Suprapubic skin (tissue), 4 donors: Measurements from ENCODE around the gene MEMO1.
"Not testable (repeated sequence)": the region's sequence is repeated elsewhere in the genome, so short reads cannot be mapped to it uniquely, and the experiment has no call there.

Experiments used
- CTCF ChIP-seq, 2 donors: fragments of 200-600 bp in 1 of 2; fragments of 450-650 bp in 1 of 2; sonication (generic) in 1 of 2; IDR thresholded peaks; one replicate each; pipeline ENCODE4 v1.5.1; 2016 to 2019; ENCODE audit warnings: antibody characterized with exemption in 2 of 2, mild to moderate bottlenecking in 1 of 2, moderate library complexity in 1 of 2
- EP300 ChIP-seq: sonication (generic); formaldehyde crosslinking; IDR thresholded peaks from one replicate; pipeline ENCODE4 v1.6.1; 2017; ENCODE audit warnings: antibody characterized with exemption
- POLR2AphosphoS5 ChIP-seq, 3 donors: sonication (generic); formaldehyde crosslinking; IDR thresholded peaks; one replicate each; pipeline ENCODE4 v1.6.1; 2017; ENCODE audit warnings: antibody characterized with exemption in 3 of 3

- TF ChIP-seq CTCF (IDR thresholded peaks at IDR 0.05); POLR2AphosphoS5 (IDR thresholded peaks at IDR 0.05); EP300: not testable (repeated sequence)
These were observed 44.4 kb downstream of the MEMO1 start for GRCh38 chr2:31966402-31966801.
